Mesendoderm (in vitro differentiated cells): Measurements from ENCODE around the gene PCBP3.
"Not testable (repeated sequence)": the region's sequence is repeated elsewhere in the genome, so short reads cannot be mapped to it uniquely, and the experiment has no call there.

Experiments used
- DNase-seq: peaks from one replicate; pipeline ENCODE4 v3.0.0; 2013
- H2AK5ac ChIP-seq: 2 replicates; pipeline ENCODE4 v1.6.1; 2013; ENCODE audit warnings: low read length, inconsistent platforms
- H2BK120ac ChIP-seq: 2 replicates; pipeline ENCODE4 v1.6.1; 2013; ENCODE audit warnings: low read depth, mild to moderate bottlenecking, low read length, moderate library complexity, mixed read lengths
- H2BK15ac ChIP-seq: replicated peaks from 2 replicates; pipeline ENCODE4 v1.6.1; 2013; ENCODE audit warnings: low read depth, mild to moderate bottlenecking, moderate library complexity
- H2BK5ac ChIP-seq: 2 replicates; pipeline ENCODE4 v1.6.1; 2013; ENCODE audit warnings: low read length, inconsistent platforms
- H3K18ac ChIP-seq: 2 replicates; pipeline ENCODE4 v1.6.1; 2013; ENCODE audit warnings: mild to moderate bottlenecking, low read length, mixed read lengths
- H3K23ac ChIP-seq: one replicate; pipeline ENCODE4 v1.6.1; 2013; ENCODE audit warnings: low read length
- H3K27ac ChIP-seq: 2 replicates; pipeline ENCODE4 v1.5.1; 2013; ENCODE audit warnings: low read depth, mild to moderate bottlenecking, inconsistent platforms, low read length, moderate library complexity
- H3K27me3 ChIP-seq: 2 replicates; pipeline ENCODE4 v1.6.1; 2013; ENCODE audit warnings: low read length, control low read depth, mild to moderate bottlenecking, inconsistent platforms; ENCODE audit not compliant: insufficient read depth, poor library complexity
- H3K36me3 ChIP-seq: 2 replicates; pipeline ENCODE4 v1.6.1; 2013; ENCODE audit warnings: low read length, inconsistent platforms; ENCODE audit not compliant: control insufficient read depth, insufficient read depth
- H3K4ac ChIP-seq: one replicate; pipeline ENCODE4 v1.6.1; 2013; ENCODE audit warnings: low read depth, mild to moderate bottlenecking, low read length, moderate library complexity
- H3K4me1 ChIP-seq: 2 replicates; pipeline ENCODE4 v1.6.1; 2013; ENCODE audit warnings: low read depth, low read length, inconsistent platforms; ENCODE audit not compliant: control insufficient read depth
- H3K4me2 ChIP-seq: 2 replicates; pipeline ENCODE4 v1.6.1; 2013; ENCODE audit warnings: low read length
- H3K4me3 ChIP-seq: 2 replicates; pipeline ENCODE4 v1.5.1; 2013; ENCODE audit warnings: mild to moderate bottlenecking, low read length
- H3K56ac ChIP-seq: one replicate; pipeline ENCODE4 v1.6.1; 2013; ENCODE audit warnings: low read length
- H3K79me1 ChIP-seq: 2 replicates; pipeline ENCODE4 v1.6.1; 2013; ENCODE audit warnings: low read length, inconsistent platforms
- H3K79me2 ChIP-seq: 2 replicates; pipeline ENCODE4 v1.6.1; 2013; ENCODE audit warnings: mild to moderate bottlenecking, low read length; ENCODE audit not compliant: control insufficient read depth, insufficient read depth
- H3K9ac ChIP-seq: 2 replicates; pipeline ENCODE4 v1.6.1; 2013; ENCODE audit warnings: low read length, inconsistent platforms
- H4K5ac ChIP-seq: one replicate; pipeline ENCODE4 v1.6.1; 2013; ENCODE audit warnings: low read length
- H4K8ac ChIP-seq: one replicate; pipeline ENCODE4 v1.6.1; 2013; ENCODE audit warnings: low read depth, mild to moderate bottlenecking, control low read depth, low read length, moderate library complexity
- WGBS: extraction: QIAGEN DNeasy Blood & Tissue Kit; methylation state at CpG from one replicate; pipeline ENCODE4 v1.1.7; 2013; ENCODE audit warnings: low lambda C conversion rate, missing lambda C conversion rate; ENCODE audit not compliant: insufficient coverage; ENCODE audit errors: extremely low coverage; 5-methylcytosine and 5-hydroxymethylcytosine counted together

PCBP3 gene

GRCh38 chr21:45959779-45960390, 316.4 kb downstream of the PCBP3 start:
- Histone ChIP-seq H3K18ac (no peak overlapping the region), H3K36me3 (no peaks in the 10 kb centered on the region), H3K79me2 (no peaks in the 10 kb centered on the region), H3K4me1 (no peaks in the 10 kb centered on the region), H3K27me3 (no peaks in the 10 kb centered on the region), H3K9ac (no peak overlapping the region), H4K5ac (no peak overlapping the region), H3K4me3 (no peak overlapping the region), H2BK15ac (no peak overlapping the region), H3K56ac (no peak overlapping the region), H3K79me1 (no peaks in the 10 kb centered on the region), H3K27ac (no peak overlapping the region), H4K8ac (no peak overlapping the region), H3K4me2 (no peak overlapping the region), H2AK5ac (no peak overlapping the region), H2BK120ac (no peak overlapping the region), H2BK5ac (no peak overlapping the region), H3K4ac (no peak overlapping the region), H3K23ac (no peak overlapping the region)
- no CpG with 5 or more reads among the region's 11 CpGs for WGBS
- no peak for DNase-seq

- H3K4me2 ChIP-seq, H3K56ac ChIP-seq, DNase-seq, H3K27me3 ChIP-seq, H3K79me1 ChIP-seq, H4K5ac ChIP-seq, H4K8ac ChIP-seq, H3K18ac ChIP-seq, H2BK5ac ChIP-seq, H3K23ac ChIP-seq, H2BK15ac ChIP-seq, H3K4ac ChIP-seq, H3K27ac ChIP-seq, H3K9ac ChIP-seq, H2BK120ac ChIP-seq, H3K36me3 ChIP-seq, H2AK5ac ChIP-seq, H3K4me3 ChIP-seq, H3K4me1 ChIP-seq, H3K79me2 ChIP-seq: not testable (repeated sequence)
- WGBS, result no CpG with 5 or more reads among the region's 2 CpGs
Observed at GRCh38 chr21:45961408-45961807, 317.9 kb downstream of the PCBP3 start.

GRCh38 chr21:45962531-45963231, 319.2 kb downstream of the PCBP3 start:
- Histone ChIP-seq H3K79me2 (no peaks in the 10 kb centered on the region), H3K23ac (no peak overlapping the region), H3K79me1 (no peaks in the 10 kb centered on the region), H4K8ac (no peak overlapping the region), H2AK5ac (no peak overlapping the region), H3K27me3 (no peaks in the 10 kb centered on the region), H3K36me3 (no peaks in the 10 kb centered on the region), H3K9ac (no peak overlapping the region), H2BK15ac (no peak overlapping the region), H3K4me1 (no peaks in the 10 kb centered on the region), H3K18ac (no peak overlapping the region), H4K5ac (no peak overlapping the region), H3K56ac (no peak overlapping the region), H2BK5ac (no peak overlapping the region), H3K4ac (no peak overlapping the region), H3K27ac (no peak overlapping the region), H2BK120ac (no peak overlapping the region), H3K4me2 (no peak overlapping the region), H3K4me3 (no peak overlapping the region)
- no CpG with 5 or more reads among the region's 4 CpGs for WGBS
- DNase-seq, result no peak

- no peak overlapping the region for H2BK5ac ChIP-seq
- H3K27ac ChIP-seq, result no peak overlapping the region
- H2BK15ac ChIP-seq, result no peak overlapping the region
- WGBS, result no CpG with 5 or more reads among the region's 3 CpGs
- no peaks in the 10 kb centered on the region for H3K36me3 ChIP-seq
- no peak overlapping the region for H3K18ac ChIP-seq
- no peak overlapping the region for H4K5ac ChIP-seq
- H3K4me3 ChIP-seq, result no peak overlapping the region
- no peak overlapping the region for H3K56ac ChIP-seq
- no peak overlapping the region for H4K8ac ChIP-seq
- H3K23ac ChIP-seq, result no peak overlapping the region
- no peak overlapping the region for H3K4ac ChIP-seq
- no peak for DNase-seq
- H3K4me2 ChIP-seq, result no peak overlapping the region
- H2BK120ac ChIP-seq, result no peak overlapping the region
- H3K4me1 ChIP-seq, result no peaks in the 10 kb centered on the region
- no peak overlapping the region for H3K9ac ChIP-seq
- H3K79me1 ChIP-seq, result no peaks in the 10 kb centered on the region
- no peaks in the 10 kb centered on the region for H3K79me2 ChIP-seq
- H3K27me3 ChIP-seq, result no peaks in the 10 kb centered on the region
- H2AK5ac ChIP-seq, result no peak overlapping the region
Observed at GRCh38 chr21:45963232-45963570, 319.7 kb downstream of the PCBP3 start.

- Histone ChIP-seq H3K4me2 (no peak overlapping the region), H2AK5ac (no peak overlapping the region), H2BK15ac (no peak overlapping the region), H3K27me3 (no peaks in the 10 kb centered on the region), H3K4me1 (no peaks in the 10 kb centered on the region), H3K56ac (no peak overlapping the region), H3K9ac (no peak overlapping the region), H3K4ac (no peak overlapping the region), H2BK5ac (no peak overlapping the region), H3K27ac (no peak overlapping the region), H2BK120ac (no peak overlapping the region), H4K5ac (no peak overlapping the region), H3K79me1 (no peaks in the 10 kb centered on the region), H3K79me2 (no peaks in the 10 kb centered on the region), H3K18ac (no peak overlapping the region), H3K23ac (no peak overlapping the region), H4K8ac (no peak overlapping the region), H3K4me3 (no peak overlapping the region), H3K36me3 (no peaks in the 10 kb centered on the region)
- no CpG with 5 or more reads among the region's 1 CpG for WGBS
- DNase-seq, result no peak
Observed at GRCh38 chr21:45964649-45965048, 321.1 kb downstream of the PCBP3 start.
